ENCODE data around the gene TJAP1. TPM values are rescaled to one million over a fixed set of nuclear protein-coding genes. Genes with fewer than 3 reads are reported as not detected.
"Not testable (repeated sequence)": the region's sequence is repeated elsewhere in the genome, so short reads cannot be mapped to it uniquely, and the experiment has no call there.

TJAP1 gene
- total RNA-seq, 1 donor from 2014 or later: 30.9 TPM

- peaks cover 4% of the 10 kb centered on the region for H3K36me3 Mint-ChIP-seq (ENCODE audit: unreplicated experiment)
- no peak overlapping the region for H3K27ac Mint-ChIP-seq (ENCODE audit: unreplicated experiment)
- peaks cover 19% of the 10 kb centered on the region for H3K4me1 Mint-ChIP-seq (ENCODE audit: low read depth, unreplicated experiment)
- no peak overlapping the region for H3K4me3 Mint-ChIP-seq (ENCODE audit: unreplicated experiment)
- H3K9me3 Mint-ChIP-seq (ENCODE audit: unreplicated experiment): no peaks in the 10 kb centered on the region
- TF ChIP-seq CTCF (IDR thresholded peaks at IDR 0.05; ENCODE audit: partially characterized antibody, unreplicated experiment): no peak
- DNase-seq: no peak
- peaks cover 8% of the 10 kb centered on the region for H3K27me3 Mint-ChIP-seq (ENCODE audit: unreplicated experiment)
These were observed 19.2 kb downstream of the TJAP1 start for GRCh38 chr6:43496370-43497128.

GRCh38 chr6:43497129-43497396 lies 19.7 kb downstream of the TJAP1 start:
- Mint-ChIP-seq H3K27ac (ENCODE audit: unreplicated experiment) (no peak overlapping the region), H3K4me1 (ENCODE audit: low read depth, unreplicated experiment) (peaks cover 19% of the 10 kb centered on the region), H3K9me3 (ENCODE audit: unreplicated experiment) (no peaks in the 10 kb centered on the region), H3K4me3 (ENCODE audit: unreplicated experiment) (no peak overlapping the region), H3K36me3 (ENCODE audit: unreplicated experiment) (peaks cover 4% of the 10 kb centered on the region), H3K27me3 (ENCODE audit: unreplicated experiment) (peaks cover 6% of the 10 kb centered on the region)
- no peak for TF ChIP-seq CTCF (IDR thresholded peaks at IDR 0.05; ENCODE audit: partially characterized antibody, unreplicated experiment)
- no peak for DNase-seq

GRCh38 chr6:43497689-43498088 lies 20.3 kb downstream of the TJAP1 start:
- no peak overlapping the region for H3K4me3 Mint-ChIP-seq (ENCODE audit: unreplicated experiment)
- TF ChIP-seq CTCF (IDR thresholded peaks at IDR 0.05; ENCODE audit: partially characterized antibody, unreplicated experiment): no peak
- no peaks in the 10 kb centered on the region for H3K9me3 Mint-ChIP-seq (ENCODE audit: unreplicated experiment)
- peaks cover 4% of the 10 kb centered on the region for H3K36me3 Mint-ChIP-seq (ENCODE audit: unreplicated experiment)
- H3K4me1 Mint-ChIP-seq (ENCODE audit: low read depth, unreplicated experiment): peaks cover 15% of the 10 kb centered on the region
- H3K27me3 Mint-ChIP-seq (ENCODE audit: unreplicated experiment): peaks cover 8% of the 10 kb centered on the region
- no peak for DNase-seq
- no peak overlapping the region for H3K27ac Mint-ChIP-seq (ENCODE audit: unreplicated experiment)

GRCh38 chr6:43498291-43498690 lies 20.9 kb downstream of the TJAP1 start:
- peaks cover 11% of the 10 kb centered on the region for H3K4me1 Mint-ChIP-seq (ENCODE audit: low read depth, unreplicated experiment)
- not testable (repeated sequence) for DNase-seq; H3K36me3 Mint-ChIP-seq (ENCODE audit: unreplicated experiment); H3K27ac Mint-ChIP-seq (ENCODE audit: unreplicated experiment); H3K9me3 Mint-ChIP-seq (ENCODE audit: unreplicated experiment); H3K27me3 Mint-ChIP-seq (ENCODE audit: unreplicated experiment); H3K4me3 Mint-ChIP-seq (ENCODE audit: unreplicated experiment)

- Mint-ChIP-seq H3K27me3 (ENCODE audit: unreplicated experiment) (peaks cover 5% of the 10 kb centered on the region), H3K4me3 (ENCODE audit: unreplicated experiment) (no peak overlapping the region), H3K27ac (ENCODE audit: unreplicated experiment) (no peak overlapping the region), H3K9me3 (ENCODE audit: unreplicated experiment) (peaks cover 1% of the 10 kb centered on the region), H3K4me1 (ENCODE audit: low read depth, unreplicated experiment) (peaks cover 11% of the 10 kb centered on the region), H3K36me3 (ENCODE audit: unreplicated experiment) (no peaks in the 10 kb centered on the region)
- no peak for DNase-seq
- no peak for TF ChIP-seq CTCF (IDR thresholded peaks at IDR 0.05; ENCODE audit: partially characterized antibody, unreplicated experiment)
These were observed 21.9 kb downstream of the TJAP1 start for GRCh38 chr6:43499028-43499815.

All from glutamatergic neuron (in vitro differentiated cells).